ACHN (cell line): ENCODE data around the gene MAML2.

Source experiments
- DNase-seq: peaks from one replicate; pipeline ENCODE4 v3.0.0-alpha.2; 2015
- in situ Hi-C: cut with HindIII; loops from 2 replicates; pipeline ENCODE4 v1.10.0; 2017; ENCODE audit warnings: low sequenced_read_pairs, low pct_ligation_motif_present, low pct_unique_long_range_greater_than_20kb

Gene MAML2

GRCh38 chr11:96136613-96137298 lies 206.2 kb downstream of the MAML2 start:
- no peak for DNase-seq
- in situ Hi-C loops = no loop called here

GRCh38 chr11:96134602-96135001 lies 208.4 kb downstream of the MAML2 start:
- no peak for DNase-seq
- in situ Hi-C loops = no loop called here

GRCh38 chr11:96132437-96132836 lies 210.6 kb downstream of the MAML2 start:
- no peak for DNase-seq
- in situ Hi-C loops = no loop called here

DNA sequence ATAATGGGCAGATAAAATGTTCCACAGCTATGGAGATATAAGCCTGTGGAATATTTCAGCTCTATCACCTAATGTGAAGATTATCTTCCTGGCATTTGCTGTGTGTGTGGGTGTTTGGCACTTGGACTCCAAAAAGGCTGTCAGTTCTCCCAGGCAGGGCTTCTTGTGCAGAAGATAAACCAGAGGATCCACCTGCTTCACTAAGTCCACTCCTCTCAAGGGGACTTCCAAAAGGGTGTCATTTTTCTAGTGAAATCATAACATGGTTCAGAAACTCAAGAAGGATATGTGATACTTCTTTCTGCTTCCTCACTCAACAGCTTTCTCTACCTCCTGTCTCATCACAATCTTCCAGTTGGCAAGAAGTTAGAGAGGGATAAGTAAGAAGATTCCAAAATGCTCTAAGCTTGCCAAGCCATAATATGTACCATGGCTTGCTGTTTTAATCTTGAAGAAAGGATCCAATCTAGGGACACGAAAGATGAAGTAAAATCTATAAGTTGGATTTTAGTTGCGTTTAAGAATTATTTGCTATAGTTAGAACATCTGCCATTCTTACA lies 212.9 kb downstream of the MAML2 start:
- in situ Hi-C loops = no loop called here
- DNase-seq = no peak

GRCh38 chr11:96127596-96127959 lies 215.4 kb downstream of the MAML2 start:
- in situ Hi-C loops = no loop called here
- no peak for DNase-seq

GRCh38 chr11:96126917-96127595 lies 215.9 kb downstream of the MAML2 start:
- in situ Hi-C loops = no loop called here
- no peak for DNase-seq

- no peak for DNase-seq
- in situ Hi-C loops = no loop called here
Measured at GRCh38 chr11:96125400-96125799, 217.6 kb downstream of the MAML2 start.

DNA sequence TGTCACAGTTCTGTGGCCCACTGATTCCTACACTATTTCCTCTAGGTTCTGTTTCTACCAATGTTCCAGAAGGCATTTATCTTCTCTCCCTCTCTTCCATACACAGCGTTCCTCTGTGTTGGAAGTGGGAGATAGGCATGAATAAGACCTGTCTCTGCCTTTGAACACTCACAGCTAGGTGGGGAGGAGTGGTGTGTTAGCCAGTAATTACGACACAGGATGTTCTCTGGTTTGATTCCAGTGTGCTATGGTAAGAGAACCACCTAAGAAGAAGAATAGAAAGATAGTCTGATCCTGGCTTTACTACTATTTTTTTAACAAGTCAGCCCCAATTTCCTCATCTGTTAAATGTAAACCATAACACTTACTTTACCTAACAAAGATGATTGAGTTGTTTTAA lies 218.8 kb downstream of the MAML2 start:
- in situ Hi-C loops = no loop called here
- no peak for DNase-seq

GRCh38 chr11:96123301-96123700 lies 219.7 kb downstream of the MAML2 start:
- DNase-seq = no peak
- in situ Hi-C loops = no loop called here

DNA sequence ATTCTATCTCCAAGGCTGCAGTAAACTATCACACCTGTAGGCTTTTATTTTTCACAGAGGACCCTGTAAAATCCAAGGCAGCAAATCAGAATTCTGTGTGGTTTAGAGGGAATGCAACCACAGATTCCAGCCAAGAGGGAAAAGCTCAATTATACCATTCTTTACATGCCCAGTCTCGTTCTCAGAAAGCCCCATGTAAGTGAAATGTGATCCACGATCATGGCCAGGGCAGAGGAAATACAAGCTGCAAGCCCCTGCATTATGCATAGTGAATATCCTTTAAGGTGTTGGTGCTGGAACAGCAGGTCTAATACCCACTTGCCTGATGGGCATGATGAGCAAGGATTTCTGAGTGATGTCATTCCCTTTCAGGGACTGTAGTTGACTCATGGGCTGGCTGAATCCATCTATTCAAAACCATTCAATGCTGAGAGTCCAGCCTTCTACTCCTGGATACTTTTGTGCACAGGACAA lies 220.4 kb downstream of the MAML2 start:
- DNase-seq = no peak
- in situ Hi-C loops = no loop called here

- in situ Hi-C loops = no loop called here
- no peak for DNase-seq
Measured at GRCh38 chr11:96119211-96119610, 223.8 kb downstream of the MAML2 start.

- in situ Hi-C loops = no loop called here
- DNase-seq = no peak
Measured at GRCh38 chr11:96116376-96116775, 226.6 kb downstream of the MAML2 start.

DNA sequence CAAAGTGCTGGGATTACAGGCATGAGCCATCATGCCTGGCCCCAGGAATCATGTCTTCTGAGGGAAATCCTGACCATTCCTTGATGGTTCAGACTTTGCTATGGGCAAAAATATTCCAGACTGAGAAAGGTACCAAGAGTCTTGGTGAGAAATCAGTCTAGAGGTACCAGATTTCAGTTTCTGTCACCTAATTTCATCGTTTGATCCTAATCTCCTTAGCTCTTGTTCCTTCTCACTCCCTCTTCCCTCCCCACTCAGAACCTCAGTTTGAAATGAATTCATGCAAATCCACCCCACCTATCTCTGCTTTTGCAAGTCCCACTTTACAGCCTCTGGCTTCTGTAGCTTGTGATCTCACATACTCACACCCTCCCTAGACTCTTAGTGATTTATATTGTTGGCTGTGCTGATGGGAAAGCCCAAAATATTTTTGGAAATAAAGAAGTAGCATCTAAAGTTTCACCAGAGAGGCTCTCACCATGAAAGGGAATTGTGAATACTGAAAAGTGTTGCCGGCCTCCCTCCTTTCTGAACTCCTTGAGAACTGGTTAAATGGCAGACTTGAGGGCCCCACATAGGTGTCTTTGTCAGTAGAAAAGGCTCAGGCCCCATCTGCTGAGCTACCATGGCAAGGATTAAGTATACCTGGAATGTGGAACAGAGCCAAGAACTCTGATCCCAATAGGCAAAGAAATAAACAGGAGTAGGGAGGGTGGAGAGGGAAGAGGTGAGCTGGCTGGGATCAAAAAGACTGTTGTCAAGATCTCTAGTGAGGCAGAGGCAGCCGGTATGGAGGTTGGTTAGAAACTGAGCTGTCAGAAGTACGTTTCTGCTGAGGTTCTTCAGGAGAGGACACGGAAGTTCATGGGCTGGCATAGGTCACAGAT lies 228.6 kb downstream of the MAML2 start:
- in situ Hi-C loops = no loop called here
- no peak for DNase-seq

- in situ Hi-C loops = no loop called here
- no peak for DNase-seq
Measured at GRCh38 chr11:96113193-96113681, 229.8 kb downstream of the MAML2 start.

GRCh38 chr11:96112192-96113128 lies 230.5 kb downstream of the MAML2 start:
- no peak for DNase-seq
- in situ Hi-C loops = no loop called here

DNA sequence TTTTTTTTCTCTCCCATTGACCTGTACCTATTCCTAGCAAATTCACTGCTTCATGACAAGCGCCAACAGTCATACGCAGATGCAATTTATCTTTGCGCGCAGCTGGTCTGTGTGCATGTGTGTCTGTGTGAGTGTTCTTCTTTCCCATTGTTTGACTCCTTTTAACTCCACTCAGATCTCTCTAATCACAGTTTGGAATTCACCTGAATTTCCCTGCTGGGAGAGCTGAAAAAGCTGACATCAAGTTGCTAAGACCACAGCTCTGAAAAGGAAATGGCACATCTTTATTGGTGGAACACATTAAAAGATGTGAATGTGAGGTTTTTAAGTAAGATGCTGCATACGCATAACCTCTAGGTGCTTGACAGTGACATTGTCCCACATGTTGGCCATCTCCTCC lies 231.7 kb downstream of the MAML2 start:
- no peak for DNase-seq
- in situ Hi-C loops = no loop called here

DNA sequence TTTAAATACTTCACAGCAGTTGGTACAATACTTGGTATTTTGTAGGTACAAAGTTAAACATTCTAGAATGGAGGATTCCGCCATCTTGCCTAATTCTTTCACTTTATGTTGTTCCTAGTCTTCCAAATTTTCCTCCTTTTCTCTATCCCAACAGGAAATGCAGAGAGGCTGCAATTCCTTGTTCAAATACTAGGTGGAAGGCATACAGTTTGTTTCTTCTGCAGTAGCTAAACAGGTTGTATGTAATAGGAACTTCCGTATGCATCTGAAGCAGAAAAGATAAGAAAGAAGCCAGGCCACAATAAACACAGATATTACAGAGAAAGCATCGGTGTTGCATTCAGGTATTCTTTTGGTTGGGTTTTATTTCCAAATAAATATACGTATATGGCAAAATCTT lies 232.7 kb downstream of the MAML2 start:
- DNase-seq = no peak
- in situ Hi-C loops = no loop called here
